ENCODE results near the gene RNF152.
"Not testable (repeated sequence)": the region's sequence is repeated elsewhere in the genome, so short reads cannot be mapped to it uniquely, and the experiment has no call there.

RNF152 gene

GRCh38 chr18:61808286-61808685 is 84.5 kb downstream of the RNF152 start:
- DNase-seq = no peak

- DNase-seq = no peak
Observed at GRCh38 chr18:61803393-61803792, 89.4 kb downstream of the RNF152 start.

GRCh38 chr18:61797696-61798590 is 94.9 kb downstream of the RNF152 start:
- DNase-seq = no peak

GRCh38 chr18:61791031-61791430 is 101.8 kb downstream of the RNF152 start:
- no peak for DNase-seq

- not testable (repeated sequence) for DNase-seq
Observed at GRCh38 chr18:61787011-61787670, 105.7 kb downstream of the RNF152 start.

- DNase-seq = no peak
Observed at GRCh38 chr18:61785588-61785987, 107.2 kb downstream of the RNF152 start.

- DNase-seq = no peak
Observed at GRCh38 chr18:61784834-61785233, 108.0 kb downstream of the RNF152 start.

GRCh38 chr18:61782545-61782944 is 110.3 kb downstream of the RNF152 start:
- DNase-seq = no peak

GRCh38 chr18:61776201-61776600 is 116.6 kb downstream of the RNF152 start:
- not testable (repeated sequence) for DNase-seq

GRCh38 chr18:61774846-61775245 is 118.0 kb downstream of the RNF152 start:
- DNase-seq = no peak

- no peak for DNase-seq
Observed at GRCh38 chr18:61772293-61772848, 120.4 kb downstream of the RNF152 start.

- no peak for DNase-seq
Observed at GRCh38 chr18:61771861-61772260, 120.9 kb downstream of the RNF152 start.

GRCh38 chr18:61770279-61770678 is 122.5 kb downstream of the RNF152 start:
- DNase-seq = no peak

GRCh38 chr18:61766266-61766884 is 126.4 kb downstream of the RNF152 start:
- DNase-seq = no peak

GRCh38 chr18:61765097-61765496 is 127.7 kb downstream of the RNF152 start:
- no peak for DNase-seq

- no peak for DNase-seq
Observed at GRCh38 chr18:61764381-61764780, 128.4 kb downstream of the RNF152 start.

GRCh38 chr18:61761875-61762274 is 130.9 kb downstream of the RNF152 start:
- no peak for DNase-seq
